ENCODE data around the gene NEK1.

Gene NEK1

GRCh38 chr4:169417629-169418282 is 194.6 kb downstream of the NEK1 start:
- no peak for DNase-seq (ENCODE audit: low spot score)

GRCh38 chr4:169416997-169417396 is 195.4 kb downstream of the NEK1 start:
- no peak for DNase-seq (ENCODE audit: low spot score)

DNA sequence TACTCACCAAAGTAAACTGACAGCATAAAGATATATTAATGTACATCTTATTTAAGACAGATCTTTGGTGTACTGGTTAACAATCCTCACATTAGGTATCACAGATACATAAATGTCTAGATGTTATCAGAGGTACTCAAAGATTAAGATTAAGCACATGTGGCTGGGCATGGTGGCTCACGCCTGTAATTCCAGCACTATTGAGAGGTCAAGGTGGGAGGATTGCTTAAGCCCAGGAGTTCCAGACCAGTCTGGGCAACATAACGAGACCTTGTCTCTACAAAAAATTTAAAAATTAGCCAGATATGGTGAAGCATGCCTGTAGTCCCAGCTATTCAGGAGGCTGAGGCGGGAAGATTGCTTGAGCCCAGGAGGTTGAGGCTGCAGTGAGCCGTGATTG is 195.9 kb downstream of the NEK1 start:
- DNase-seq (ENCODE audit: low spot score), result no peak

GRCh38 chr4:169414913-169415312 is 197.5 kb downstream of the NEK1 start:
- no peak for DNase-seq (ENCODE audit: low spot score)

- DNase-seq (ENCODE audit: low spot score), result no peak
Measured at GRCh38 chr4:169412046-169412445, 200.3 kb downstream of the NEK1 start.

GRCh38 chr4:169410839-169411770 is 201.3 kb downstream of the NEK1 start:
- no peak for DNase-seq (ENCODE audit: low spot score)

GRCh38 chr4:169407217-169407845 is 205.1 kb downstream of the NEK1 start:
- no peak for DNase-seq (ENCODE audit: low spot score)

DNA sequence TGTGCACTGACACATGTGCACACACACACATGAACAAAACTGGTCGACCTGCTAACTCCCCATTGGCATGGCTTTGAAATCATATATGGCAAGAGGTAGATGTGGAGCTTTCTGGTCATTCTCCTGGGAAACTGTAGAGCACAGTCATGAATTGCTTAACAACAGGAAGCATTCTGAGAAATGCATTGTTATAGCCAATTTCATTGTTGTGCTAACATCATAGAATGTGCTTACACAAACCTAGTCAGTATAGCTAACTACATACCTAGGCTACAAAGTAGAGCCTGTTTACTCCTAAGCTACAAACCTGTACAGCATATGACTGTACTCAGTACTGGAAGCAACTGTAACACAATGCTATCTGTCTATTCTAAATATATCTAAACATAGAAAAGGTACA is 207.4 kb downstream of the NEK1 start:
- DNase-seq (ENCODE audit: low spot score), result no peak

- no peak for DNase-seq (ENCODE audit: low spot score)
Measured at GRCh38 chr4:169400832-169401231, 211.6 kb downstream of the NEK1 start.

DNA sequence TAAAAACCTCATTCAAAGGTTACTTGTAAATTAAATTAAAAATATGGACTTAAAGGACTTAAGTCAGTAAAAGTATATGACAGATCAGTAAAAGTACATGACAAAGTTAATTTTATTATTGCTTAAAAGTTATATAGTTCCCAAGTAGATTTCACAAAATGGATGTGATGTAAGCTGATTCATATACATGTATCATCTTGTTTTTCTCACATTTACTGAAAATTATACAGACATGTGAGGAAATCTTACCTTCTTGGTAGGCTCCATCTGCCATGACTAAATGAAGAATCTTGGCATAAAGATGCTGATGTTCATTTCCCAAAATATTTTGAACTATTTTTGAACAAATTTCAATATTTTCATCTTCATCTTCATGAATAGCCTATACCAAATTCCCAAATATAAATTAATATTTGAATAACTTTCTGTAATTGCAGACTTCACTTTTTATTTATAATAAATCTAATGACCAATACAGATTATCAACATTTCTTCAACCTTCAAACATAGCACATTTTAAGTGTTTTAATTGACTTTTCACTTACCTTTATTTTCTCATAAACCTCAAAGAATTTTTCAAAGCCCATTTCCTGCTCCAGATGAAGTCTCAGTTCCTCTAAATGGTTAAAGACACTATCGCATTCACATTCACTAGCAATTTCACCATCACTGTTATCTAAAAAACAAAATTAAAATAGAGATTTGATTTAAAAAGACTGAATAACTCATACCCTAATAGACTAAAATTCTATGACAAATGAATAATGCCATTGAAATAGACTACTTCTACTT is 212.2 kb downstream of the NEK1 start:
- no peak for DNase-seq (ENCODE audit: low spot score)

DNA sequence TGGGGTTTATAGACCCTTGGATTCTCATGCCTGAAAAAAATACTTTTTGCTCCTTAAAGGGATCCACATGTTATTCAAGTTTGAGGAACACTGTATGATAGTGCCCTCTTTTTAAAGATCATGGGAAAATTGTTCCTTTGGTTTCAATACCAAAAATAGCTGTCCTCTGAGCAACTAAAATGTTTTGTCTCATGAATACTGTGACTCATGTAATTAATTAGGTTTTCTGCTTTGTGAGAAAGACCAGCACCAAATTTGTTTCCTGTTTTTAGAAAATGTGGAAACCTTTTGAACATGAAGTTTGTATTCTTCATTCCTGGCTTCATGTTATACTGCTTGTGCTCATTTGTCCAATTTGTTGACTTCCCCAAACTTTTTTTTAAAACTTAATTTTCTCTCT is 214.1 kb downstream of the NEK1 start:
- peak; percentile 21 for DNase-seq (ENCODE audit: low spot score)

- DNase-seq (ENCODE audit: low spot score), result no peak
Measured at GRCh38 chr4:169397762-169398161, 214.6 kb downstream of the NEK1 start.

- no peak for DNase-seq (ENCODE audit: low spot score)
Measured at GRCh38 chr4:169385376-169385775, 227.0 kb downstream of the NEK1 start.

GRCh38 chr4:169384779-169385178 is 227.6 kb downstream of the NEK1 start:
- DNase-seq (ENCODE audit: low spot score), result no peak

GRCh38 chr4:169383724-169384123 is 228.7 kb downstream of the NEK1 start:
- DNase-seq (ENCODE audit: low spot score), result peak; percentile 73

DNA sequence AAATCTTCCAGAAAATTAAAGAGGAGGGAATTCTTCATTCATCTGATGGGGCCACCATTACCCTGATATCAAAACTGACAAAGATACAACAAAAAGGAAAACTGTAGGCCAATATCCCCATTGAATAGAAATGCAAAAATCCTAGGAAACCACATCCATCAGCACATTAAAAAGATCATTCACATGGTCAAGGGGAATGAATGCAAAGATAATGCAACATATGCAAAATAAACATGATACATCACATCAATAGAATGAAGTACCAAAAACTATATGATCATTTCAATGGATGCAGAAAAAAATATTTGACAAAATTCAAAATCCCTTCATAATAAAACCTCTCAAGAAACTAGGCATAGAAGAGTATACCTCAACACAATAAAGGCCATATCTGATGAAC is 232.7 kb downstream of the NEK1 start:
- DNase-seq (ENCODE audit: low spot score), result no peak

DNA sequence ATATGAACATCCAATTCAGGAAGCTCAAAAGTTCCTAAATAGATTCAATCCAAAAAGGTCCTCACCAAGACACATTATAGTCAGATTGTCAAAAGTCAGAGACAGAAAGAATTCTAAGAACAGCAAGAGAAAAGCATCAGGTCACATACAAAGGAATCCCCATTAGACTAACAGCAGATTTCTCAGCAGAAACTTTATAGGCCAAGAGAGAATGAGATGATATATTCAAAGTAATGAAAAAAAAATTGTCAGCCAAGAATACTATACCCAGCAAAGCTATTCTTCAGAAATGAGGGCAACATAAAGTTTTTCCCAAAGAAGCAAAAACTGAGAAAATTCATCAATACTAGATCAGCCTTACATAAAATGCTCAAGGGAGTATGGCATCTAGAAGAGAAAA is 235.0 kb downstream of the NEK1 start:
- DNase-seq (ENCODE audit: low spot score), result no peak

GRCh38 chr4:169376421-169376820 is 236.0 kb downstream of the NEK1 start:
- no peak for DNase-seq (ENCODE audit: low spot score)

DNA sequence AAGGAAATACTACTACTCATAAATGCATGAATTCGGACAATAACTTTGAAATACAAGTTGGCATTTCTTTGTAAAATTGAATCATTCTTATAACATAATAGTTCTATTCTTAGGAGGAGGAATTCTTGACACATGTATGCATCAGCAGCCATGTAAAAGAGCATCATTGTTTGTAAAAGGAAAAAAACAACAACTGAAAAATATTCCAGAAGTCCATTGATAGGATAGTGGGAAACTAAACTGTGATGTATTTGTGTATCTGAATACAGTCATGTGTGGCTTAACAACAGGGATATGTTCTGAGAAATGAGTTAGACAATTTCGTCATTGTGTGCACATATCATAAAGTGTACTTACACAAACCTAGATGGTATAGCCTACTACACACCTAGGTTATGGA is 239.6 kb downstream of the NEK1 start:
- DNase-seq (ENCODE audit: low spot score), result no peak

DNA sequence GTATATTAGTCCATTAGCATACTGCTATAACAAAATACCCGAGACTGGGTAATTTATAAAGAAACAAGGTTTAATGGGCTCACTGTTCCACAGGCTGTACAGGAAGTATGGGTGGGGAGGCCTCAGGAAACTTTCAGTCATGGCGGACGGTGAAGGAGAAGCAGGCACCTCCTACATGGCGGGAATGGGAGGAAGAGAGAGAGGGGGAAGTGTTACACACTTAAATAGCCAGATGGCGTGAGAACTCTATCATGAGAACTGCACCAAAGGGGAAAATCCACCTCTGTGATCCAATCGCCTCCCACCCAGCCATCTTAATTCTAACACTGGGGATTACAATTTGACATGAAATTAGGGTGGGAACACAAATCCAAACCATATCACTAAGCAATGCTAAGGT is 242.7 kb downstream of the NEK1 start:
- no peak for DNase-seq (ENCODE audit: low spot score)

GRCh38 chr4:169367826-169368225 is 244.6 kb downstream of the NEK1 start:
- DNase-seq (ENCODE audit: low spot score), result no peak

DNA sequence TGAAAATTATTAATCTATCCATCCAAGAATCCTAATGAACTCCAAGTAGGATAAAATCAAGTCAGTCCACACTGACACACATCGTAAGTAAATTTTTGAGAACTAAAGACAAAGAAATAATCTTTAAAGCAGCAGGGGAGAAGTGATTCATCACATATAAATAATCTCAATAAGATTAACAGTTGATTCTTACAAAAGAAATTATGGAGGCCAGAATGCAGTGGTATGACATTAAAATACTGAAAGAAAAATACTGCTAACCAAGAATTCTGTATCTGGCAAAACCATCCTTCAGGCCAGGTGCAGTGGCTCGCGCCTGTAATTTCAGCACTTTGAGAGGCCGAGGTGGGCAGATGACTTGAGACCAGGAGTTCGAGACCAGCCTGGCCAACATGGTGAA is 245.6 kb downstream of the NEK1 start:
- no peak for DNase-seq (ENCODE audit: low spot score)
